Keratinocyte (primary cell): Measurements from ENCODE around the gene PRKCE. TPM values are rescaled to one million over a fixed set of nuclear protein-coding genes. Genes with fewer than 3 reads are reported as not detected.
"Not testable (repeated sequence)": the region's sequence is repeated elsewhere in the genome, so short reads cannot be mapped to it uniquely, and the experiment has no call there.

ENCODE experiments used
- DNase-seq: peaks from one replicate; pipeline ENCODE4 v3.0.0-alpha.2; 2011; ENCODE audit warnings: low read depth, missing footprints, low spot score
- FAIRE-seq: peaks from 2 replicates; lab custom pipeline; 2011; peaks lifted over from hg19 to GRCh38; lab: Jason Lieb, UNC
- H2AFZ ChIP-seq: 2 replicates; pipeline ENCODE4 v1.6.0; 2012; ENCODE audit warnings: low read length, control low read depth, inconsistent platforms; ENCODE audit not compliant: control insufficient read depth
- H3K27ac ChIP-seq: 2 replicates; pipeline ENCODE4 v1.5.1; 2011; ENCODE audit warnings: low read length; ENCODE audit not compliant: control insufficient read depth, insufficient read depth
- H3K27me3 ChIP-seq: 3 replicates; pipeline ENCODE4 v1.6.0; 2011; ENCODE audit warnings: low read length; ENCODE audit not compliant: control insufficient read depth, insufficient read depth; ENCODE audit errors: extremely low read depth
- H3K36me3 ChIP-seq, 2 experiments: 2 replicates in 1 of 2; 3 replicates in 1 of 2; pipeline ENCODE4 v1.5.1; 2011; ENCODE audit warnings: low read length in 2 of 2, mild to moderate bottlenecking in 1 of 2; ENCODE audit not compliant: control insufficient read depth in 2 of 2, insufficient read depth in 2 of 2; ENCODE audit errors: extremely low read depth in 1 of 2
- H3K4me1 ChIP-seq: 3 replicates; pipeline ENCODE4 v1.5.1; 2011; ENCODE audit warnings: low read length; ENCODE audit not compliant: control insufficient read depth, insufficient read depth; ENCODE audit errors: extremely low read depth
- H3K4me2 ChIP-seq: 3 replicates; pipeline ENCODE4 v1.6.0; 2011; ENCODE audit warnings: low read depth, low read length; ENCODE audit not compliant: control insufficient read depth, insufficient read depth; ENCODE audit errors: extremely low read depth
- H3K4me3 ChIP-seq, 3 experiments: fragments of 200-600 bp in 1 of 3; sonication (generic) in 1 of 3; 2 replicates in 2 of 3; 3 replicates in 1 of 3; pipeline ENCODE4 v1.5.1; 2011 to 2016; ENCODE audit warnings: low read length in 3 of 3, mild to moderate bottlenecking in 3 of 3, control low read depth in 2 of 3, inconsistent platforms in 1 of 3, low read depth in 1 of 3, mixed read lengths in 1 of 3, mixed run types in 1 of 3, moderate library complexity in 1 of 3; ENCODE audit not compliant: control insufficient read depth in 2 of 3, insufficient read depth in 2 of 3; ENCODE audit errors: extremely low read depth in 1 of 3
- H3K79me2 ChIP-seq: 2 replicates; pipeline ENCODE4 v1.6.0; 2012; ENCODE audit warnings: low read length; ENCODE audit not compliant: control insufficient read depth, insufficient read depth
- H3K9ac ChIP-seq: 3 replicates; pipeline ENCODE4 v1.6.0; 2011; ENCODE audit warnings: low read length; ENCODE audit not compliant: control insufficient read depth, insufficient read depth; ENCODE audit errors: extremely low read depth
- H3K9me1 ChIP-seq: 3 replicates; pipeline ENCODE4 v1.6.0; 2011; ENCODE audit warnings: low read length; ENCODE audit not compliant: control insufficient read depth, insufficient read depth; ENCODE audit errors: extremely low read depth
- H3K9me3 ChIP-seq: 2 replicates; pipeline ENCODE4 v1.5.1; 2012; ENCODE audit warnings: low read depth, low read length; ENCODE audit not compliant: control insufficient read depth
- H4K20me1 ChIP-seq: 3 replicates; pipeline ENCODE4 v1.6.0; 2011; ENCODE audit warnings: low read length; ENCODE audit not compliant: control insufficient read depth, insufficient read depth; ENCODE audit errors: extremely low read depth
- CTCF ChIP-seq, 3 experiments: IDR thresholded peaks in 1 of 3; conservative IDR thresholded peaks in 1 of 3; optimal IDR thresholded peaks in 1 of 3; 2 replicates in 2 of 3; 3 replicates in 1 of 3; pipeline versions ENCODE3 to v1.5.1; 2011; ENCODE audit warnings: low read length in 3 of 3, mild to moderate bottlenecking in 3 of 3, moderate library complexity in 2 of 3, control low read depth in 1 of 3, inconsistent platforms in 1 of 3; ENCODE audit not compliant: insufficient read depth in 2 of 3; ENCODE audit errors: extremely low read depth in 1 of 3
- EZH2 ChIP-seq: IDR thresholded peaks from one replicate; pipeline ENCODE4 v1.6.1; 2012; ENCODE audit warnings: inconsistent platforms, mild to moderate bottlenecking, low read length, moderate library complexity
- dilution Hi-C: fragments of 300-500 bp; cut with MboI; formaldehyde crosslinking; loops from one replicate; pipeline ENCODE4 v1.7.0; 2020; ENCODE audit warnings: low sequenced_read_pairs; ENCODE audit not compliant: extremely low pct_ligation_motif_present
- polyA plus RNA-seq, 5 experiments: library from polyadenylated mRNA; depleted of rRNA in 3 of 5; stranded (reverse) in 3 of 5; stranded (forward) in 1 of 5; unstranded in 1 of 5; fragments of >200 nt; gene quantifications; 1 replicate in 1 of 5; 2 replicates in 3 of 5; 3 replicates in 1 of 5; pipeline versions ENCODE4 v1.2.1 to v1.2.3, GENCODE V29; 2011 to 2012; ENCODE audit warnings: missing spikeins in 2 of 5, low read depth in 1 of 5, low replicate concordance in 1 of 5

Gene PRKCE
- polyA plus RNA-seq, 1 donor (not counting 4 experiments of a cell fraction or from before 2014, with no cell fraction given): 2.0 TPM

- Histone ChIP-seq H4K20me1 (no peaks in the 10 kb centered on the region), H3K27ac (no peak overlapping the region), H3K4me2 (no peak overlapping the region), H3K36me3 (no peaks in the 10 kb centered on the region), H3K9me1 (no peaks in the 10 kb centered on the region), H3K4me1 (no peaks in the 10 kb centered on the region), H3K4me3 (no peak overlapping the region), H3K27me3 (no peaks in the 10 kb centered on the region), H2AFZ (no peak overlapping the region), H3K9ac (no peak overlapping the region), H3K79me2 (no peaks in the 10 kb centered on the region), H3K9me3 (no peaks in the 10 kb centered on the region)
- DNase-seq (no peak), FAIRE-seq (no peak)
- no peak for TF ChIP-seq CTCF (optimal IDR thresholded peaks at IDR 0.05 in 1 of 3, IDR thresholded peaks at IDR 0.05 in 1 of 3, conservative IDR thresholded peaks at IDR 0.05 in 1 of 3; ENCODE audit: extremely low read depth in 1 of 3, insufficient read depth in 2 of 3, low read length in 3 of 3)
- no peak for TF ChIP-seq EZH2
- dilution Hi-C loops: no loop called here
Measured at GRCh38 chr2:45691171-45691999, 39.9 kb downstream of the PRKCE start.

- H3K4me2 ChIP-seq: no peak overlapping the region
- TF ChIP-seq CTCF (optimal IDR thresholded peaks at IDR 0.05 in 1 of 3, IDR thresholded peaks at IDR 0.05 in 1 of 3, conservative IDR thresholded peaks at IDR 0.05 in 1 of 3; ENCODE audit: extremely low read depth in 1 of 3, insufficient read depth in 2 of 3, low read length in 3 of 3) (no peak), EZH2 (no peak)
- no peaks in the 10 kb centered on the region for H4K20me1 ChIP-seq
- no peaks in the 10 kb centered on the region for H3K36me3 ChIP-seq
- H3K27ac ChIP-seq: no peak overlapping the region
- H3K27me3 ChIP-seq: no peaks in the 10 kb centered on the region
- no peaks in the 10 kb centered on the region for H3K79me2 ChIP-seq
- FAIRE-seq (no peak), DNase-seq (no peak)
- dilution Hi-C loops: no loop called here
- no peaks in the 10 kb centered on the region for H3K9me1 ChIP-seq
- H2AFZ ChIP-seq: no peak overlapping the region
- H3K9ac ChIP-seq: no peak overlapping the region
- H3K4me3 ChIP-seq: no peak overlapping the region
- H3K4me1 ChIP-seq: no peaks in the 10 kb centered on the region
- H3K9me3 ChIP-seq: no peaks in the 10 kb centered on the region
Measured at GRCh38 chr2:45692566-45692965, 41.1 kb downstream of the PRKCE start.

- H3K27ac ChIP-seq, H3K27me3 ChIP-seq, H4K20me1 ChIP-seq, H3K9ac ChIP-seq, H3K9me1 ChIP-seq, dilution Hi-C loops, DNase-seq, H3K4me2 ChIP-seq, H3K36me3 ChIP-seq, H3K9me3 ChIP-seq, H2AFZ ChIP-seq, H3K4me3 ChIP-seq, FAIRE-seq, H3K79me2 ChIP-seq: not testable (repeated sequence)
- H3K4me1 ChIP-seq: peaks cover 13% of the 10 kb centered on the region
Measured at GRCh38 chr2:45695480-45696007, 44.1 kb downstream of the PRKCE start.
